T-helper 22 cell (primary cell): ENCODE results near the gene SEC11A.
"Not testable (repeated sequence)": the region's sequence is repeated elsewhere in the genome, so short reads cannot be mapped to it uniquely, and the experiment has no call there.

ENCODE experiments used
- DNase-seq: peaks from one replicate; pipeline ENCODE4 v3.0.0-alpha.2; 2020; ENCODE audit warnings: low read depth

The SEC11A gene

GRCh38 chr15:84681831-84682230 is 34.1 kb downstream of the SEC11A start:
- peak; percentile 71 for DNase-seq

GRCh38 chr15:84671211-84671610 is 44.7 kb downstream of the SEC11A start:
- DNase-seq, result no peak

GRCh38 chr15:84669726-84670125 is 46.2 kb downstream of the SEC11A start:
- no peak for DNase-seq

- no peak for DNase-seq
These were observed 47.5 kb downstream of the SEC11A start for GRCh38 chr15:84668221-84668982.

GRCh38 chr15:84666373-84666772 is 49.6 kb downstream of the SEC11A start:
- DNase-seq, result no peak

GRCh38 chr15:84661001-84661400 is 54.9 kb downstream of the SEC11A start:
- no peak for DNase-seq

GRCh38 chr15:84659904-84660781 is 55.8 kb downstream of the SEC11A start:
- DNase-seq, result no peak

GRCh38 chr15:84658788-84659411 is 57.0 kb downstream of the SEC11A start:
- DNase-seq, result no peak

GRCh38 chr15:84658080-84658787 is 57.7 kb downstream of the SEC11A start, which contains the start of gene NMB:
Gene NMB (minus strand): TSS chr15:84658199. CDS start chr15:84658152, 47 bp downstream.
- DNase-seq, result peak; percentile 86

- DNase-seq, result no peak
These were observed 58.2 kb downstream of the SEC11A start for GRCh38 chr15:84657748-84658079.

- no peak for DNase-seq
These were observed 59.0 kb downstream of the SEC11A start for GRCh38 chr15:84656972-84657371.

GRCh38 chr15:84654689-84655453 is 61.1 kb downstream of the SEC11A start:
- peak; percentile 59 for DNase-seq

- peak; percentile 95 for DNase-seq
These were observed 61.8 kb downstream of the SEC11A start, which contains the start of gene WDR73 for GRCh38 chr15:84653910-84654688. Gene WDR73 (minus strand): TSS chr15:84654283. CDS start chr15:84654274, 9 bp downstream.

GRCh38 chr15:84653584-84653909 is 62.4 kb downstream of the SEC11A start:
- no peak for DNase-seq

- no peak for DNase-seq
These were observed 66.2 kb downstream of the SEC11A start for GRCh38 chr15:84649706-84650105.

- DNase-seq, result no peak
These were observed 67.4 kb downstream of the SEC11A start for GRCh38 chr15:84648539-84648938.

GRCh38 chr15:84647726-84648125 is 68.2 kb downstream of the SEC11A start:
- DNase-seq, result no peak

GRCh38 chr15:84645997-84646396 is 69.9 kb downstream of the SEC11A start:
- no peak for DNase-seq

GRCh38 chr15:84645496-84645895 is 70.4 kb downstream of the SEC11A start:
- no peak for DNase-seq

GRCh38 chr15:84643838-84644237 is 72.1 kb downstream of the SEC11A start:
- DNase-seq, result no peak

- not testable (repeated sequence) for DNase-seq
These were observed 73.3 kb downstream of the SEC11A start for GRCh38 chr15:84642640-84643039.
